Body of pancreas (tissue), 4 donors: ENCODE measurements around the gene KRTAP5-1. TPM values are rescaled to one million over a fixed set of nuclear protein-coding genes. Genes with fewer than 3 reads are reported as not detected.
"Not testable (repeated sequence)": the region's sequence is repeated elsewhere in the genome, so short reads cannot be mapped to it uniquely, and the experiment has no call there.

ENCODE experiments used
- ATAC-seq: fragments of 150-250 bp; one replicate; pipeline ENCODE4 v1.9.1; 2016
- DNase-seq, 4 donors: peaks; one replicate each; pipeline ENCODE4 v3.0.0-alpha.2; 2019
- H3K27ac ChIP-seq, 4 donors: fragments of 200-600 bp; sonication (generic); 1 replicate in 3 of 4; 2 replicates in 1 of 4; pipeline versions ENCODE4 v1.5.1 to v1.6.1; 2016 to 2019; ENCODE audit warnings: mild to moderate bottlenecking in 1 of 4, mixed read lengths in 1 of 4, moderate library complexity in 1 of 4
- H3K27me3 ChIP-seq, 2 donors: fragments of 200-600 bp; sonication (generic); one replicate each; pipeline ENCODE4 v1.6.0; 2016; ENCODE audit warnings: mild to moderate bottlenecking in 1 of 2
- H3K36me3 ChIP-seq, 2 donors: fragments of 200-600 bp; sonication (generic); replicated peaks in 1 of 2; 2 replicates each; pipeline ENCODE4 v1.5.1; 2016; ENCODE audit warnings: low read depth in 2 of 2; ENCODE audit not compliant: insufficient read depth in 1 of 2
- H3K4me1 ChIP-seq: fragments of 200-600 bp; sonication (generic); one replicate; pipeline ENCODE4 v1.6.0; 2016
- H3K4me3 ChIP-seq, 2 donors: fragments of 200-600 bp; sonication (generic); 1 replicate in 1 of 2; 2 replicates in 1 of 2; pipeline ENCODE4 v1.5.1; 2016 to 2019
- H3K9me3 ChIP-seq, 3 donors: fragments of 200-600 bp; sonication (generic); 1 replicate in 2 of 3; 2 replicates in 1 of 3; pipeline ENCODE4 v1.5.1; 2016
- POLR2A ChIP-seq, 3 donors: fragments of 450-650 bp; IDR thresholded peaks; one replicate each; pipeline ENCODE4 v1.6.1; 2016; ENCODE audit warnings: antibody characterized with exemption in 3 of 3, mild to moderate bottlenecking in 2 of 3
- WGBS, 2 donors: methylation state at CpG; one replicate each; pipeline ENCODE4 v1.1.5; 2017; 5-methylcytosine and 5-hydroxymethylcytosine counted together
- intact Hi-C: fragments of 100-400 bp; cut with DNase I; formaldehyde crosslinking; loops from one replicate; pipeline ENCODE4 v1.15.1; 2023
- total RNA-seq, 2 donors: library from RNA; depleted of rRNA; stranded (reverse); fragments of >200 nt; gene quantifications; one replicate each; pipeline ENCODE4 v1.1.0, GENCODE V29; 2016
- TF ChIP-seq, protein P1 (sequence below), 7 experiments: fragments of 450-650 bp in 4 of 7; fragments of 200-600 bp in 3 of 7; sonication (generic) in 3 of 7; IDR thresholded peaks; one replicate each; pipeline ENCODE4 v1.5.1; 2016 to 2019; ENCODE audit warnings: antibody characterized with exemption in 7 of 7

KRTAP5-1 gene
- total RNA-seq, 2 donors from 2014 or later = not detected

DNA sequence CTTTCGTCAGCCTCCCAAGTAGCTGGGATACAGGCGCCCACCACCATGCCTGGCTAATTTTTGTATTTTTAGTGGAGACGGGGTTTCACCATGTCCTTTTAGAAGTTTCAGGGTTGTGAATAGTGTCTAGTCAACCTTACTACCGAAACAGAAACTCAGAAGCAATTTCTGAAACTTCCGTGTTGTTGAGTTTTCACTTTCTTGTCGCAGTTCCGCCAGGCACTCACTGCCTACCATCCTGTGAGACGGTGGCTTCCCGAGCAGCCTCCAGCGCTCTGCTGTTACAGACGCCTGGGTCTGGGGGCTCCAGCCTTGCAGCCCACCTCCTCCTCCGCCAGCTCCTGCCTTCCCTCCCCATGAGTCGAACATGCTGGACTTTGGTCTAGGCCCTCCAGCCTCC lies 20.8 kb upstream of the KRTAP5-1 start:
- DNase-seq, H3K9me3 ChIP-seq, H3K4me3 ChIP-seq, ATAC-seq, intact Hi-C loops, H3K36me3 ChIP-seq, H3K27me3 ChIP-seq, H3K4me1 ChIP-seq, H3K27ac ChIP-seq: not testable (repeated sequence)
- WGBS, 2 donors = 78 to 82% methylated on average over 13 of the region's 13 CpGs

- Histone ChIP-seq H3K36me3 (no peaks in the 10 kb centered on the region), H3K4me1 (peaks cover 7% of the 10 kb centered on the region), H3K4me3 (no peak overlapping the region), H3K27me3 (no peaks in the 10 kb centered on the region), H3K27ac (no peak overlapping the region), H3K9me3 (no peaks in the 10 kb centered on the region)
- TF ChIP-seq, protein P1, sequence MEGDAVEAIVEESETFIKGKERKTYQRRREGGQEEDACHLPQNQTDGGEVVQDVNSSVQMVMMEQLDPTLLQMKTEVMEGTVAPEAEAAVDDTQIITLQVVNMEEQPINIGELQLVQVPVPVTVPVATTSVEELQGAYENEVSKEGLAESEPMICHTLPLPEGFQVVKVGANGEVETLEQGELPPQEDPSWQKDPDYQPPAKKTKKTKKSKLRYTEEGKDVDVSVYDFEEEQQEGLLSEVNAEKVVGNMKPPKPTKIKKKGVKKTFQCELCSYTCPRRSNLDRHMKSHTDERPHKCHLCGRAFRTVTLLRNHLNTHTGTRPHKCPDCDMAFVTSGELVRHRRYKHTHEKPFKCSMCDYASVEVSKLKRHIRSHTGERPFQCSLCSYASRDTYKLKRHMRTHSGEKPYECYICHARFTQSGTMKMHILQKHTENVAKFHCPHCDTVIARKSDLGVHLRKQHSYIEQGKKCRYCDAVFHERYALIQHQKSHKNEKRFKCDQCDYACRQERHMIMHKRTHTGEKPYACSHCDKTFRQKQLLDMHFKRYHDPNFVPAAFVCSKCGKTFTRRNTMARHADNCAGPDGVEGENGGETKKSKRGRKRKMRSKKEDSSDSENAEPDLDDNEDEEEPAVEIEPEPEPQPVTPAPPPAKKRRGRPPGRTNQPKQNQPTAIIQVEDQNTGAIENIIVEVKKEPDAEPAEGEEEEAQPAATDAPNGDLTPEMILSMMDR (IDR thresholded peaks at IDR 0.05) = no peak
- TF ChIP-seq POLR2A (IDR thresholded peaks at IDR 0.05) = no peak
- WGBS, 2 donors = 81% methylated on average over 4 of the region's 7 CpGs; no CpG with 5 or more reads in 1 of the 2 donors
- no peak for ATAC-seq
- no peak for DNase-seq
- intact Hi-C loops = no loop called here
These were observed 19.6 kb upstream of the KRTAP5-1 start for GRCh38 chr11:1604711-1605110.

GRCh38 chr11:1604181-1604580 lies 19.1 kb upstream of the KRTAP5-1 start:
- no peak for TF ChIP-seq POLR2A (IDR thresholded peaks at IDR 0.05)
- TF ChIP-seq, protein P1 (IDR thresholded peaks at IDR 0.05) = no peak
- intact Hi-C loops = no loop called here
- no peak overlapping the region for H3K27ac ChIP-seq
- H3K9me3 ChIP-seq = no peaks in the 10 kb centered on the region
- 44 to 79% methylated on average over 2 to 9 of the region's 11 CpGs for WGBS, 2 donors
- H3K27me3 ChIP-seq = no peaks in the 10 kb centered on the region
- no peaks in the 10 kb centered on the region for H3K36me3 ChIP-seq
- DNase-seq = no peak
- ATAC-seq = no peak
- no peak overlapping the region for H3K4me3 ChIP-seq
- H3K4me1 ChIP-seq = peaks cover 7% of the 10 kb centered on the region

DNA sequence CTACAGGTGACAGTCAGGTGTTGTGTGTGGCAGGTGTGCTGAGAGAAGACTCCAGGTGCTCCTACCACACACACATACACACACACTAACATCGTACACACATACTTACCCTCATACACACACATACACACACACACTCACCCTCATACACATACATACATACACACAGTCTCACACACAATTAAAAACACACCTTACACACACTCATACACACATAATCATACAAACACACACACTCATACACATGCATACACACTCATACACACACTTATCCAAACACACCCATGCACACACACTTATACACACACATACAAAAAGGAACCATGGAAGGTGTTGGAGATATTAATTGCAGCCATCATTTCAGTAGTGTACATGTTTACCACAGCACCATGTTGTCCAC lies 18.5 kb upstream of the KRTAP5-1 start:
- Histone ChIP-seq H3K27me3 (no peaks in the 10 kb centered on the region), H3K27ac (no peak overlapping the region), H3K36me3 (no peaks in the 10 kb centered on the region), H3K4me1 (peaks cover 7% of the 10 kb centered on the region), H3K9me3 (no peaks in the 10 kb centered on the region), H3K4me3 (no peak overlapping the region)
- intact Hi-C loops = no loop called here
- DNase-seq (no peak), ATAC-seq (no peak)
- TF ChIP-seq POLR2A (IDR thresholded peaks at IDR 0.05) = no peak
- TF ChIP-seq, protein P1 (IDR thresholded peaks at IDR 0.05) = no peak
- WGBS, 2 donors = 74 to 76% methylated on average over 1 of the region's 1 CpG

DNA sequence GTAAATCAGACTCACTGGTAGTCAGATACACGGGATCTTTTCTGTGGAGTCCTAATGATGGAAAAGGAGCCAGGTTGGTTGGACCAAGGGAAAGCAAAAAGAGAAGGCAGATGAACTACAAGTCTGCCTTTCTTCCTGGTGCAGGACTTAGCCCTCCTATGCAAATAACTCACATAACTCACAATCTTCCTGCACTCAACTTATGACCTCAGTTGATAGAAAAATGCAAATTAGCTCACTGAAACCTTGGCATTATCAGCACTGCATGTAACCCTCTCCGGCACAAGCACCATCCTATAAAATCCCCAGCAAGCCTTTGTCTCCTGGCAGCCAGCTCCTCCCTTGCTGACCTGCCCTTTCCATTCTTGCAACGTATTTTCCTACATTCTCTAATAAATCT lies 16.6 kb upstream of the KRTAP5-1 start:
- H3K9me3 ChIP-seq, ATAC-seq, intact Hi-C loops, H3K27ac ChIP-seq, H3K27me3 ChIP-seq, H3K36me3 ChIP-seq, DNase-seq, H3K4me1 ChIP-seq, H3K4me3 ChIP-seq: not testable (repeated sequence)
- 62 to 72% methylated on average over 3 of the region's 3 CpGs for WGBS, 2 donors

DNA sequence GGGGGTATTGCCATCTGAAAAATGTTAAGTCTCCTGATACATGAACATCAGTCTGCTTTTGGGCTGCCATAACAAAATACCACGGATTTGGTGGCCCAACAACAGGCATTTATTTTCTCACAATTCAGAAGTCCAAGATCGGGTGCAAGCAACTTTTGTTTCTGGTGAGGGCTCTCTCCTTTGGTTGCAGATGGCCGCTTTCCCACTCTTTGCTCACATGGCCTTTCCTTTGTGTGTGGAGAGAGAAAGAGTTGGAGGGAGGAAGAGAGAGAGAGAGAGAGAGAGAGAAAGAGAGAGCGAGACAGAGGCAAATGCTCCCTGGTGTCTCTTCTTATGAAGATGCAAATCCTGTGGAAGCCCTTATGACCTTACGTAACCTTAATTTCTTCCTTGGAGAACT lies 15.5 kb upstream of the KRTAP5-1 start:
- no peaks in the 10 kb centered on the region for H3K27me3 ChIP-seq

More for the DNA sequence above, 15.5 kb upstream of the KRTAP5-1 start:
- no peak for TF ChIP-seq POLR2A (IDR thresholded peaks at IDR 0.05)
- TF ChIP-seq, protein P1 (IDR thresholded peaks at IDR 0.05) = no peak
- Histone ChIP-seq H3K4me1 (peaks cover 9% of the 10 kb centered on the region), H3K27ac (no peak overlapping the region), H3K36me3 (no peaks in the 10 kb centered on the region), H3K4me3 (no peak overlapping the region), H3K9me3 (no peaks in the 10 kb centered on the region)
- ATAC-seq = no peak
- WGBS, 2 donors = 38 to 41% methylated on average over 5 of the region's 5 CpGs
- intact Hi-C loops = no loop called here
- DNase-seq = peak in 1 of 4 donors; percentile 56
